Measurements from ENCODE around the gene TOR1B.

TOR1B gene

DNA sequence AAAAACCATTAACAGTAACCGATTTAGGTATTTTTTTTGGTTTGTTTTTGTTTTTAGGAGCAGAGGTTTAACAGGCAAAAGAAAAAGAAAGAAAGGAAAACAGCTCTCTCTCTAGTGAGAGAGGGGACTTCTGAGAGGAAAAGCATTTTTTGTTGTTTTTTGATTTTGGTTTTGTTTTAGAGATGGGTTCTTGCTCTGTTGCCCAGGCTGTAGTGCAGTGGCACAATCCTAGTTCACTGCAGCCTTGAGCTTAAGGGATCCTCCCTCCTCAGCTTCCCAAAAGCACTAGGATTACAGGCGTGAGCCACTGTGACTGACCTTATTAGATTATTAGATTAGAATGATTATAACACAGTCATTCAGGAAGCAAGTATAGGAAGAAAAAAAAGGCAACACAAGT, 42.4 kb downstream of the TOR1B start:
- TF ChIP-seq LEF1 (IDR thresholded peaks at IDR 0.05; ENCODE audit: borderline replicate concordance) (no peak), SP1 (IDR thresholded peaks at IDR 0.05) (no peak), NFRKB (IDR thresholded peaks at IDR 0.05) (no peak), FOXA1 (IDR thresholded peaks at IDR 0.05) (no peak), ARNT (IDR thresholded peaks at IDR 0.05) (no peak), HDGF (IDR thresholded peaks at IDR 0.05; ENCODE audit: borderline replicate concordance) (no peak), L3MBTL2 (conservative IDR thresholded peaks at IDR 0.05) (no peak), FOXM1 (IDR thresholded peaks at IDR 0.05; ENCODE audit: borderline replicate concordance) (no peak), TARDBP (IDR thresholded peaks at IDR 0.05) (no peak), CTBP1 (IDR thresholded peaks at IDR 0.05; ENCODE audit: borderline replicate concordance) (no peak), ELF4 (IDR thresholded peaks at IDR 0.05) (no peak), ZNF384 (IDR thresholded peaks at IDR 0.05) (no peak), BHLHE40 (IDR thresholded peaks at IDR 0.05; ENCODE audit: borderline replicate concordance) (no peak), SUZ12 (IDR thresholded peaks at IDR 0.05) (no peak), FOXK2 (IDR thresholded peaks at IDR 0.05) (no peak)
- TF ChIP-seq, protein P1, sequence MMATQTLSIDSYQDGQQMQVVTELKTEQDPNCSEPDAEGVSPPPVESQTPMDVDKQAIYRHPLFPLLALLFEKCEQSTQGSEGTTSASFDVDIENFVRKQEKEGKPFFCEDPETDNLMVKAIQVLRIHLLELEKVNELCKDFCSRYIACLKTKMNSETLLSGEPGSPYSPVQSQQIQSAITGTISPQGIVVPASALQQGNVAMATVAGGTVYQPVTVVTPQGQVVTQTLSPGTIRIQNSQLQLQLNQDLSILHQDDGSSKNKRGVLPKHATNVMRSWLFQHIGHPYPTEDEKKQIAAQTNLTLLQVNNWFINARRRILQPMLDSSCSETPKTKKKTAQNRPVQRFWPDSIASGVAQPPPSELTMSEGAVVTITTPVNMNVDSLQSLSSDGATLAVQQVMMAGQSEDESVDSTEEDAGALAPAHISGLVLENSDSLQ (IDR thresholded peaks at IDR 0.05) = no peak
- POLR2A ChIA-PET = no interaction called here
- DNase-seq (ENCODE audit: extremely low spot score) = no peak
- CTCF ChIA-PET = no interaction called here

DNA sequence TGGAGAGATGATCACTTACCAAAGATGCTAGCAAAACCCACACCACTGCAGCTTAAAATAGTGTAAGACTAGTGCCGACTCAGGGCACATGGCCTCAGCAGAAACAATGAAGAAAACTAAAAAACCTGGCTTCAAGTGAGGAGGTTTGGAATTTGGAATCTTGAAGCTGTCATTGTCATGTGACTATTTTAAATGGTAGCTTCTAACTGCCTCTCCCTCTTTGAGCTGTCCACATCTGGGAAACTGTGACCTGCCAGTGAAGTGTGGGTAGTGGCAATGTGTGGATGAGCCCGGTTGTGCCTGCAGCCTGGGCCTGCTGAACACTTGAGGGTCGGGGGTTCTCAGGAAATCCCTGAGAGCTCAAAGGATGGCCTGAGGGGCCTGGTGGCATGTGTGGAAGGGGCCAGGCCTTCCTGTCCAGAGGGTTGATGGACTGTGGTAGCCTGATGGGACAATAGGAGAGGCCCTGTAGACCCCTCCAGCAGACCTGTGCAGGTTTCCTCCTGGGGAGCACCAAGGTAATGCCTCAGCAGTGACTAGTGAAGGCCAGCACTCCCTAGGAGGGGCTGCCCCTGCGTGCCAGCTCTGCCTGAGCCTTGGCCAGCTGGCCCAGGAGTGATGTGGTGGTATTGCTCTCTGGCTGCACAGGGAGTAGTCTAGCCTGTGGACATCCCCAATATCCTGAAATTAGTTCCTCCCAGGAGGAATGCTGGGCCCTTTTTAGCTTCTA, 45.9 kb downstream of the TOR1B start:
- CTCF ChIA-PET = no interaction called here
- TF ChIP-seq ELF4 (IDR thresholded peaks at IDR 0.05) = no peak
- TF ChIP-seq NFRKB (IDR thresholded peaks at IDR 0.05) = no peak
- no peak for TF ChIP-seq ARNT (IDR thresholded peaks at IDR 0.05)
- POLR2A ChIA-PET = interaction anchor here (0.6 to 1.2 kb wide), 2 partner anchors 10 to 16 kb away, joined by 3 read pairs; no protein-coding TSS in a partner anchor
- DNase-seq (ENCODE audit: extremely low spot score) = no peak

DNA sequence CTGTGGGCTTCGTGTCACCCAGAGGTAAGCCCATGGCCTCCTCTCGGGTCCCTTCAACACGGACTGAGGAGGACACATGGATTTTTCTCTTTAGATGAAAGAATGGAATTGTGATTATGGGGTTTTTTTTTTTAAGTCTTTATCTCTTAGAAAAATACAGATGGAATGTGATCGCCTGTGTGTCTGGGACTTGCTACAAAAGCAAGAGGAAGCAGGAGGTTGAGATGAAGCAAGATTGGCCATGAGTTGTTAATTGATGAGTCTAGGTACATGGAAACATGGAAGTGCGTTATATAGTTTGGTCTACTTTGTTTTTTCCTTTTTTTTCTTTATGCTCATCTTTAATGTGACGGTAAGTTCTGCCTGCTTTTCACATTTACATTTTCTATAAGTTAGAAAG, 46.9 kb downstream of the TOR1B start:
- no peak for TF ChIP-seq ELF4 (IDR thresholded peaks at IDR 0.05)
- no peak for TF ChIP-seq TARDBP (IDR thresholded peaks at IDR 0.05)
- no peak for TF ChIP-seq BHLHE40 (IDR thresholded peaks at IDR 0.05; ENCODE audit: borderline replicate concordance)
- TF ChIP-seq ZNF384 (IDR thresholded peaks at IDR 0.05) = no peak
- no peak for TF ChIP-seq FOXK2 (IDR thresholded peaks at IDR 0.05)
- TF ChIP-seq L3MBTL2 (conservative IDR thresholded peaks at IDR 0.05) = no peak
- TF ChIP-seq SP1 (IDR thresholded peaks at IDR 0.05) = no peak
- no peak for TF ChIP-seq ARNT (IDR thresholded peaks at IDR 0.05)
- CTCF ChIA-PET = interaction anchor here (0.5 kb wide), 1 partner anchor 86 kb away, joined by 3 read pairs; no protein-coding TSS in a partner anchor

DNA sequence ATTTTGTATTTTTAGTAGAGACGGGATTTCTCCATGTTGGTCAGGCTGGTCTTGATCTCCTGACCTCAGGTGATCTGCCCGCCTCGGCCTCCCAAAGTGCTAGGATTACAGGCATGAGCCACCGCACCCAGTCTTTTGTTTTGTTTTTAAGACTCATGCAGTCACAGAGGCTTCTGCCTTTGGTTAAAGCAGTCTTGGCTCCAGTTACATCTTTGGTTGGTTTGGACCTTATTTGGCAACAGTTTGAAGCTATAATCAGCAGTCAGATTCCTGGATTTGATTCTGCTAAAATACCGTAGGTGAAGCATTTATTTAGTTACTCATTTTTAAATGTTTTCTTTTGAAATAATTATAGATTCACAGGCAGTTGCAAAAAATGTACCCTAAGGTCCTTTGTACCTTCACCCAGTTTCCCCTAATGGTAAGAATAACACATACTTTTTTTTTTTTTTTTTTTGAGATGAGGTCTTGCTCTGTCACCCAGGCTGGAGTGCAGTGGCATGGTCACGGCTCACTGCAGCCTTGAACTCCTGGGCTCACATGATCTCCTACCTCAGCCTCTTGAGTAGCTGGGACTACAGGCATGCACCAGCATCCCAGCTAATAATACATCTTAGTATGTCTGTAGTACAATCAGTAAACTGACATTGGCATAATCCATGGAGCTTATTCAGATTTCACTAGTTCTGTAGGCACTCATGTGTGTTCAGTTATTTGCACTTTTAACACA, 48.0 kb downstream of the TOR1B start:
- TF ChIP-seq HDGF (IDR thresholded peaks at IDR 0.05; ENCODE audit: borderline replicate concordance) (no peak), FOXK2 (IDR thresholded peaks at IDR 0.05) (no peak), CTBP1 (IDR thresholded peaks at IDR 0.05; ENCODE audit: borderline replicate concordance) (no peak), L3MBTL2 (conservative IDR thresholded peaks at IDR 0.05) (no peak)
- TF ChIP-seq, protein P1 (IDR thresholded peaks at IDR 0.05) = no peak
- no peak for DNase-seq (ENCODE audit: extremely low spot score)
- POLR2A ChIA-PET = no interaction called here
- CTCF ChIA-PET = interaction anchor here (0.6 kb wide), 1 partner anchor 12 kb away, joined by 4 read pairs; no protein-coding TSS in a partner anchor

More for the DNA sequence above, 46.9 kb downstream of the TOR1B start:
- POLR2A ChIA-PET = no interaction called here
- DNase-seq (ENCODE audit: extremely low spot score) = no peak

DNA sequence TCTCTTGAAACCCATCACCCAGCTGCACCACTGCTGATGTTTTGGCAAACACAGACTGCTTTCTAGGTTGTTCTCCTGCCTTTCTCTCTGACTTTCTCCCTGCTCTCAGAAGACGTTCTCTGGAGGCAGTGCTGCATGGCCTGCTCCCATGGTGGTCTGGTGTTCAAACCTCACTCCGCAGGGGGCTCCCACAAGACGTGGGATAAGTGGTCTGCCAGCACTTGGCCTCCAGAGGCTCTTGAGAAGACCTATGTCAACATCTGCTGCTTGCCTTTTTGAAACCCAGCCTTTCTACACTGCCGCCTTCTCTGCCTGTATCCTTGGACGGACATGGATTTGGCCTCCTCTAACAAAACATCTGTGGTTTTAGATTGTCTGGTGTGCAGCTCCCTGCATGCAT, 48.8 kb downstream of the TOR1B start:
- ChIA-PET POLR2A (no interaction called here), CTCF (interaction anchor here (0.6 kb wide), 1 partner anchor 11 kb away, joined by 4 read pairs; no protein-coding TSS in a partner anchor)
- no peak for DNase-seq (ENCODE audit: extremely low spot score)
- TF ChIP-seq NFRKB (IDR thresholded peaks at IDR 0.05) = no peak
- TF ChIP-seq TARDBP (IDR thresholded peaks at IDR 0.05) = no peak
- TF ChIP-seq ELF4 (IDR thresholded peaks at IDR 0.05) = no peak
- TF ChIP-seq SUZ12 (IDR thresholded peaks at IDR 0.05) = no peak
- TF ChIP-seq ZNF384 (IDR thresholded peaks at IDR 0.05) = no peak

DNA sequence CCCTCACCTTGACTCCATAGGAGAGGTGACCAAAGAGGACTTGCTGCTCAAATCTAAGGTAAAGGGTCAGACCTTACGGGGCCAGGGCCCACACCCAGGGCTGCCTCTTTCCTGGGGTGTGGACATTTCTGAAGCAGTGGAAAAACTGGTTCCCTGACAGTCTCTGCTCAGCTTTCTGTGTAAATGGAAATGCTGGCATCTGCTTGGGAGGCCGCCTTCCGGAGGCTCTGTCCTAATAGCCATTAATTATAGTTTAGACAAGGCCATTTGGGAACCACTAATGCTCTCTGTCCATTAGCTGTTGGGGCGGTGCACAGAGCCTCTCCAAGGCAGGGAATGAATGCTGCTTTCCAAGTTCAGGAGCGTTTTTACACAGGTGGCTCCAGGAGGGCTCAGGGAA, 49.6 kb downstream of the TOR1B start:
- ChIA-PET CTCF (no interaction called here), POLR2A (no interaction called here)
- no peak for DNase-seq (ENCODE audit: extremely low spot score)
- TF ChIP-seq TARDBP (IDR thresholded peaks at IDR 0.05) (no peak), SUZ12 (IDR thresholded peaks at IDR 0.05) (no peak), FOXK2 (IDR thresholded peaks at IDR 0.05) (no peak), ELF4 (IDR thresholded peaks at IDR 0.05) (no peak), L3MBTL2 (conservative IDR thresholded peaks at IDR 0.05) (no peak), HDGF (IDR thresholded peaks at IDR 0.05; ENCODE audit: borderline replicate concordance) (no peak), LEF1 (IDR thresholded peaks at IDR 0.05; ENCODE audit: borderline replicate concordance) (no peak)

DNA sequence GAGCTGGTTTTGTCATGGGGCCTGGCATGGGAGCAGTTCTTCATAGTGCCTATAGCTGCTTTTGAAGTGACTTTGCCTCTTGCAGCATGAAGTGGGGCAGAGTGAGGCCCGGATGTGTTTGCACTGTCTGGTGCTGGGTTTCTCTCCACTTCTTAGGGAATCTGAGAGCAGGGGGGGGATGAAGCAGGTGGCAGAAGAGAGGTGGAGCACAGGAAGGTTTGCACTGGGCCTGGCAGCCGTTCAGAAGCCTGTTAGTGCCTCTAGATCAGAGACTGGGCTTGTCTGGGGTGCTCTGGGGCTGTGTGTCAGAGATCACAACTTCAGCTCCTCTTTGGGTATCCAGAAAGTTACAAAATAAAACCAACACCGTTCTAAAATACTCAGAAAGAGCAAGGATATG, 50.6 kb downstream of the TOR1B start:
- no peak for TF ChIP-seq ZNF384 (IDR thresholded peaks at IDR 0.05)
- no peak for TF ChIP-seq SUZ12 (IDR thresholded peaks at IDR 0.05)
- no peak for TF ChIP-seq ARNT (IDR thresholded peaks at IDR 0.05)
- no peak for TF ChIP-seq L3MBTL2 (conservative IDR thresholded peaks at IDR 0.05)
- no peak for TF ChIP-seq SP1 (IDR thresholded peaks at IDR 0.05)
- no peak for TF ChIP-seq LEF1 (IDR thresholded peaks at IDR 0.05; ENCODE audit: borderline replicate concordance)
- TF ChIP-seq FOXK2 (IDR thresholded peaks at IDR 0.05) = no peak
- TF ChIP-seq, protein P1 (IDR thresholded peaks at IDR 0.05) = no peak
- DNase-seq (ENCODE audit: extremely low spot score) = no peak
- ChIA-PET CTCF (no interaction called here), POLR2A (no interaction called here)

Measured in HEK293T (cell line).